ENCODE results near the gene INPP5J.

DNA sequence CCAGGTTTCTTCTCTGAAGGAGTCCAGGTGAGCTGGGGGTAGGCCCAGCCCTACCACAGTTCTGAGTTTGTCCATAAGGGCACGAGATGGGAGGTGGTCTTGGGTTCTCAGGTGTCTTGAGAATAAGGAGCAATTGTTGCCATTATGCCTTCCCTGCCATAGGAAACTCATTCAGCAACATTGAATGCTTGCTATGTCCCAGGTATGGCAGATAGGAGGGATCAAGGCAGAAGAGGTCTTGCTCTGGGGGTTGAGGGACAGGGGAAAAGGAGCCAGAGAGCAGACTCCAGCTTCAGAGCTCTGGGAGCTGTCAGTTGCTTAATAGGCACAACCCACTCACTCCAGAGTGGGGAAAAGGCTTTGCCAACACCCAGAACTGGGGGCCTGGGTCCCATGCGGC is 19.7 kb upstream of the INPP5J start:
- no peak for TF ChIP-seq CREB1 (IDR thresholded peaks at IDR 0.05; ENCODE audit: low read depth)
- TF ChIP-seq POLR2A (IDR thresholded peaks at IDR 0.05; ENCODE audit: low read depth, low read length) = no peak
- no peak for TF ChIP-seq RFX5 (IDR thresholded peaks at IDR 0.05; ENCODE audit: low read depth, low read length)
- TF ChIP-seq SMAD1 (IDR thresholded peaks at IDR 0.05; ENCODE audit: low read depth, partially characterized antibody) = no peak

Data from GM12878 (cell line).